Nephron progenitor cell (in vitro differentiated cells): ENCODE results near the gene C20orf204.
A peak's percentile ranks its signal among the peaks of the same experiment; 100 is the strongest.

ENCODE experiments used
- DNase-seq: peaks from one replicate; pipeline ENCODE4 v3.0.0; 2021
- H3K27ac Mint-ChIP-seq: 2 replicates; pipeline ENCODE4 v1.8.0; 2021; ENCODE audit warnings: mild to moderate bottlenecking, moderate library complexity, mixed read lengths
- H3K27me3 Mint-ChIP-seq: 2 replicates; pipeline ENCODE4 v1.8.0; 2021; ENCODE audit warnings: mild to moderate bottlenecking, low read depth, mixed read lengths; ENCODE audit not compliant: poor library complexity
- H3K36me3 Mint-ChIP-seq: 2 replicates; pipeline ENCODE4 v1.8.0; 2021; ENCODE audit warnings: low read depth, mixed read lengths
- H3K4me1 Mint-ChIP-seq: 2 replicates; pipeline ENCODE4 v1.8.0; 2021; ENCODE audit warnings: mixed read lengths
- H3K4me3 Mint-ChIP-seq: 2 replicates; pipeline ENCODE4 v1.8.0; 2021; ENCODE audit warnings: mild to moderate bottlenecking, moderate library complexity, mixed read lengths
- H3K9me3 Mint-ChIP-seq: 2 replicates; pipeline ENCODE4 v1.8.0; 2021; ENCODE audit warnings: mild to moderate bottlenecking, moderate library complexity, mixed read lengths
- TF ChIP-seq, protein P1 (sequence below): fragments of 200-600 bp; sonication (generic); IDR thresholded peaks from 2 replicates; pipeline ENCODE4 v1.5.0; 2021; ENCODE audit warnings: antibody characterized with exemption

Gene C20orf204

DNA sequence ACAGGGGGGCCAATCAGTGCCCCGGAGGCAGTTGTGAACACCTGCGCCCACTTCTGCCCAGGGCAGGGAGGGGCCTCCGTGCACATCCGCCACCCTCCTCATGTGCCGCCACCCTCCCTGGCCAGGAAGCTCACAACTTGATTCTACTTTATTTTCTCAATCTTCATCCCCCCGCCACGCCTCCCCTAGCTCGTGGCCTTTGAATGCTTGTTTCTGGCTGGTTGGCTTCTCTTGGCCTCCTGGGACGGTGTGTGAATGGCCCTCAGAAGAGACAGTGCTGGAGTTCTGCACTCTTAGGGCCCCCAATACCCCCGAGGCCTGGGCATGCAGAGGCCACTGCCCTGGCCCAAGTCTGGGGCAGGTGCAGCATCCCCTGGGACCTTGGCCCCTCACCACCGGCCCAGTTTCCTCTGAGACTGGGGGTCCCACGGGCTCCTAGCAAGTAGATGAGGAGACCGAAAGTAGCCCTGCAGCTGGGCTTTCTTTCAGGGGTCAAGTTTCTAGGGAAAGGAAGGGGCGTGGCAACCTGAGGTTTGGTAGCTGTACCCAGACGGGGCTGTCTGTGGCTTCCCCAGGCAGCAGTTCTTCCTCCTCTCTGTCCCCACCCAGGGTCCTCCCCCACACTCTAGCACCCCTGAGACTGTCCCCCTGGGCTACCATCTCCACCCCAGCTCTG is 42.0 kb downstream of the C20orf204 start:
- Mint-ChIP-seq H3K4me1 (peaks cover 34% of the 10 kb centered on the region), H3K27me3 (peaks cover 24% of the 10 kb centered on the region), H3K4me3 (no peak overlapping the region), H3K36me3 (no peaks in the 10 kb centered on the region), H3K27ac (no peak overlapping the region), H3K9me3 (no peaks in the 10 kb centered on the region)
- TF ChIP-seq, protein P1, sequence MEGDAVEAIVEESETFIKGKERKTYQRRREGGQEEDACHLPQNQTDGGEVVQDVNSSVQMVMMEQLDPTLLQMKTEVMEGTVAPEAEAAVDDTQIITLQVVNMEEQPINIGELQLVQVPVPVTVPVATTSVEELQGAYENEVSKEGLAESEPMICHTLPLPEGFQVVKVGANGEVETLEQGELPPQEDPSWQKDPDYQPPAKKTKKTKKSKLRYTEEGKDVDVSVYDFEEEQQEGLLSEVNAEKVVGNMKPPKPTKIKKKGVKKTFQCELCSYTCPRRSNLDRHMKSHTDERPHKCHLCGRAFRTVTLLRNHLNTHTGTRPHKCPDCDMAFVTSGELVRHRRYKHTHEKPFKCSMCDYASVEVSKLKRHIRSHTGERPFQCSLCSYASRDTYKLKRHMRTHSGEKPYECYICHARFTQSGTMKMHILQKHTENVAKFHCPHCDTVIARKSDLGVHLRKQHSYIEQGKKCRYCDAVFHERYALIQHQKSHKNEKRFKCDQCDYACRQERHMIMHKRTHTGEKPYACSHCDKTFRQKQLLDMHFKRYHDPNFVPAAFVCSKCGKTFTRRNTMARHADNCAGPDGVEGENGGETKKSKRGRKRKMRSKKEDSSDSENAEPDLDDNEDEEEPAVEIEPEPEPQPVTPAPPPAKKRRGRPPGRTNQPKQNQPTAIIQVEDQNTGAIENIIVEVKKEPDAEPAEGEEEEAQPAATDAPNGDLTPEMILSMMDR, result no peak
- DNase-seq, result no peak

DNA sequence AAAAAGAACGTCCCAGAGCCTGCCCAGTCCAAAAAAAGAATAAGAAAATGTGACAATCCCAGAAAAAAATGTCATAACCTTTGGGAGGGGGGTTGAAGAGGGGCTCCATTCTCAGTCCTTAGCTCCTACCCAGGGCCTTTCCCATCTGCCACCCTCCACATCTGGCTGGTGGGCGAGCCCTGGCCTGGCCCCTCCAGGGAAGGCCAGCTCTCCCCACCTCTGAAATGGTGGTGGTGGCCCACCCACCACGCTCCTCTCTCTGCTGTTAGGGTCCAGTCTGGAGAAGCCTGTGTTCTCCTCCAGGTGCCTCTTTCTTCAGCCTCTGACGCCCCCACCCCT is 42.9 kb downstream of the C20orf204 start:
- Mint-ChIP-seq H3K36me3 (no peaks in the 10 kb centered on the region), H3K9me3 (no peaks in the 10 kb centered on the region), H3K4me3 (peak overlapping the region; percentile 71), H3K4me1 (peaks cover 34% of the 10 kb centered on the region), H3K27me3 (peaks cover 29% of the 10 kb centered on the region), H3K27ac (no peak overlapping the region)
- TF ChIP-seq, protein P1, result no peak
- DNase-seq, result no peak

DNA sequence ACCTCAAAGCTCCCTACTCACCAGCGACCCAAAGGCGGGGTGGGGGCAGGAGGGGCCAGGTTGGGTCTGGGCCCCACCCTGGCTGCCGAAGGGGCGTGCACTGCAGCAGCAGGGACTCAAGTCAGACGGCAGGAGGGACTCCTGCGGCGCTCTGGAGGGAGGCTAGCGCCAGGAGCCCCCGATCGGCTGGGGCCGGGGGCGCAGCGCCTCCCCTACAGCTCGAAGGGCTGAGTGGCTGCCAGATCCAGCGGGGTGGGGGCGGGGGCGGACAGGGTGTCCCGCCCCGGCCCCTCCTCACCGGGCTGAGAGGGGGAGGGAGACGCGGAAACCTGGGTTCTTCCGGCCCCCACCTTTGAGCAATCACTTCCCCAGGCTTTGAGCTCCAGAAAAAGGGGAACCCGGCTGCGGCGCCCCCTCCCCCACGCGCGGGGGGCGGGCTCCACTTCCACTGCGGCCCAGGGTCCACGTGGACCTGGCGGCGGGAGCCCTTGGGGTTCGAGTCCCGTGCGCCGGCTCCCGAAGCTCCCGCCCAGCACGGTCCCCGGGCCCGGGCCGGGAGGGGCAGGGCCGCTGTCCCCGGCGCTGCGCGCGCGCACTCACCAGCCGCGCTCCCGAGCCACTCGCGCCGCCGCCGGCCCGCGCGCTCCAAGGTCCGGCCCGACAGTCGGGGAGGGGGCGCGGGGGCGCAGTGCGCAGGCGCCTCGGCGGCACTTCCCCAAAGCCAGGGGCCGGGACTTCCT is 43.5 kb downstream of the C20orf204 start, which contains the start of gene RGS19:
RGS19 (minus strand) TSS at position 246 of the 740 bp plus-strand sequence. CDS start 2,632 bp downstream, outside the sequence.
- no peaks in the 10 kb centered on the region for H3K9me3 Mint-ChIP-seq
- peaks cover 38% of the 10 kb centered on the region for H3K4me1 Mint-ChIP-seq
- peak within 1 kb of the TSS; percentile 82 for H3K4me3 Mint-ChIP-seq
- TF ChIP-seq, protein P1, result no peak
- H3K36me3 Mint-ChIP-seq, result no peaks in the 10 kb centered on the region
- peak; percentile 84 for DNase-seq
- H3K27me3 Mint-ChIP-seq, result peaks cover 33% of the 10 kb centered on the region
- peak within 1 kb of the TSS; percentile 39 for H3K27ac Mint-ChIP-seq

DNA sequence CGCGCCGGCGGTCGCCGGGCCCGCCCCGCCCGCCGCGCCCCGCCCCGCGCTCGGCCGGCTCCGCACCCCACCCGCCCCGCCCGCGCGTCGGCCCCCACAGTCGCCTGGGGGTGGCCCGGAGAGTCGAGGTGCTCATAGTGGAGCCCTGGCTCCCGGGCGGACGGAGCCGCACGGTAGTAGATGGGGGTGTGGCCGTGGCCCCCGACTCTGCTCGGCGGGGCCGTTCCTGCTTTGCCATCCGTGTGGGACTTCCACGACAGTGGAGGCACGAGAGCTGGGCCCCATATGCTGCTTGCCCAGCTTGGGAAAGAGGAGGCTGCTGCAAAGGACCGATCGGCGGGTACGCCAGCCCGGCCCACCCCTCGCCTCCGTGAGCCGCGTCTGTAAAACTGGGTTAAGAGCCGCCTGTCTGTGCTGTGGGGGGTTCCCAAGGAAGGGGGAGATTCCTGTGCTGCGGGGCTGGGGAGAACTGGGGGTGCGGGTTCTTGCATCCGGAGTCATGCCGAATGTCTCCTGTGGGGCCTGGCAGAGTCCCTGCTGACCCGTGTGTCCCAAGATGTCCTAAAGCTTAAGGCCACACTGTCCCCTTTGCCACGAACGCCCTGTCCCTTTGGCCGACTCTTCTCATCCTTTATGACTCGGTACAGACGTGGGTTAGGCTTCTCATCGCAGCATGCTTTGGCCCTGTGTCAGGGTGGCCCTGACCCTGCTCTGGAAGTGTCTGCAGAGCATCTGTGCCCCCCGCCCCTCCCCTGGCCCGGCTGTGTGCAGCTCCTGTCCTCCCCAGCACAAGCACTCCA is 44.2 kb downstream of the C20orf204 start, which contains the start of gene OPRL1:
OPRL1 (plus strand) TSS at position 70 of the 800 bp plus-strand sequence. CDS start 12,639 bp downstream, outside the sequence.
- Mint-ChIP-seq H3K4me1 (peaks cover 39% of the 10 kb centered on the region), H3K9me3 (no peaks in the 10 kb centered on the region), H3K27me3 (peaks cover 41% of the 10 kb centered on the region), H3K27ac (peak within 1 kb of the TSS; percentile 39), H3K4me3 (peak within 1 kb of the TSS; percentile 82), H3K36me3 (no peaks in the 10 kb centered on the region)
- DNase-seq, result no peak
- TF ChIP-seq, protein P1, result no peak

DNA sequence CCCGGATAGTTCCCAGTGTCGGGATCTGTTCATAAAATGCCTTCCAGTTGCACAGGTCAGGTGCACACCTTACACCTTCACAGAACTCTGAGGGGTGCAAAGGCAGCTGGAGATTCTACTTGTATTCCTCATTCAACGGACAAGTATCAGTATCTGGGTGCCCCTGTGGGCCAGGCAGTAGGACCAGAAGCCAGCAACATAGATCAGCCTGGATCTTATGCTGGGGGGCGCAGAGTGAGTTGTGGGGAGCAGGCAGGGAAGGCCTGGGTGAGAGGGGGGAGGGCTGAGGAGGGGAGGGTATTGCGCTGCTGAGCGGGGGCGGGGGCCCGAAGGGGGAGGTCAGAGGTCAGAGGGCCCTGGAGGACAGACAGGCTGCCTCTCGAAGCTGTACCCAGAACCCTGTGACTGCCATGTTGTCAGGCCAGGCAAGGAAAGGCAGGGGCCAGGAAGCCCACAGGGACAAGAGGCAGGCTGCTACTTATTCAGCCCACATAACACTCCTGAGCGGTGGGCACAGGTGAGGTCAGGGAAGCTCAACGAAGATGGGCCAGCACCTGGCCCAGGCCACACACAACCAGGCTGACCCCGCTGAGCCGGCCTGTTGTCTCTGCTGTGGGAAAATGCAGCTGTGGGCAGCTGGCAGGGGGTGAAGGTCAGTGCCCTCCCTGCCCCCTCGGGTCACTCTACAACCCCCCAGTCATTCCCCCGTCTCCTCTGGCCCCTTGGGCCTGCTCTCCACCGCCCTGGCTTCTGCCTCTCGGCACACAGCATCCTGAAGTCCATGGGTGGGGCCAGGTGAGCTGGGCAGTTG is 45.0 kb downstream of the C20orf204 start:
- no peaks in the 10 kb centered on the region for H3K9me3 Mint-ChIP-seq
- peaks cover 39% of the 10 kb centered on the region for H3K4me1 Mint-ChIP-seq
- TF ChIP-seq, protein P1, result no peak
- no peak overlapping the region for H3K27ac Mint-ChIP-seq
- H3K27me3 Mint-ChIP-seq, result peaks cover 49% of the 10 kb centered on the region
- DNase-seq, result no peak
- H3K4me3 Mint-ChIP-seq, result peak overlapping the region; percentile 82
- H3K36me3 Mint-ChIP-seq, result no peaks in the 10 kb centered on the region
